Omental fat pad (tissue), 4 donors: ENCODE data around the gene THG1L. TPM values are rescaled to one million over a fixed set of nuclear protein-coding genes. Genes with fewer than 3 reads are reported as not detected.
"Not testable (repeated sequence)": the region's sequence is repeated elsewhere in the genome, so short reads cannot be mapped to it uniquely, and the experiment has no call there.

Source experiments
- ATAC-seq: fragments of 150-250 bp; one replicate; pipeline ENCODE4 v1.9.1; 2016; ENCODE audit warnings: mild to moderate bottlenecking, moderate library complexity; ENCODE audit not compliant: low FRiP score
- DNase-seq: peaks from one replicate; pipeline ENCODE4 v3.0.0-alpha.2; 2019; ENCODE audit warnings: low spot score
- CTCF ChIP-seq, 3 donors: fragments of 450-650 bp; IDR thresholded peaks; one replicate each; pipeline ENCODE4 v1.5.1; 2016 to 2017; ENCODE audit warnings: antibody characterized with exemption in 3 of 3, mild to moderate bottlenecking in 3 of 3, moderate library complexity in 2 of 3
- total RNA-seq, 4 donors: library from RNA; depleted of rRNA; stranded (reverse); fragments of >200 nt; gene quantifications; one replicate each; pipeline ENCODE4 v1.1.0, GENCODE V29; 2016

Gene THG1L
- total RNA-seq: 10 to 100 TPM in 3 of 4 donors, 1 to 10 TPM in 1; 9.8 to 12.1 (median 11.1) TPM

- peak; percentile 99 for DNase-seq
- no peak for TF ChIP-seq CTCF (IDR thresholded peaks at IDR 0.05)
- ATAC-seq: peak; percentile 100
These were observed at the start of gene THG1L for GRCh38 chr5:157731272-157732129. TSS of gene THG1L (plus strand) at chr5:157731420. CDS start at chr5:157731441, 21 bp downstream.

GRCh38 chr5:157682257-157682656 is 49.0 kb upstream of the THG1L start:
- DNase-seq: no peak
- no peak for TF ChIP-seq CTCF (IDR thresholded peaks at IDR 0.05)
- ATAC-seq: no peak

- DNase-seq, ATAC-seq: not testable (repeated sequence)
These were observed 44.7 kb upstream of the THG1L start for GRCh38 chr5:157686276-157687197.

- ATAC-seq (no peak), DNase-seq (no peak)
- no peak for TF ChIP-seq CTCF (IDR thresholded peaks at IDR 0.05)
These were observed 44.0 kb upstream of the THG1L start for GRCh38 chr5:157687198-157687554.

- TF ChIP-seq CTCF (IDR thresholded peaks at IDR 0.05): no peak
- DNase-seq: no peak
- ATAC-seq: no peak
These were observed 41.1 kb upstream of the THG1L start for GRCh38 chr5:157689942-157690689.

- ATAC-seq (no peak), DNase-seq (no peak)
- no peak for TF ChIP-seq CTCF (IDR thresholded peaks at IDR 0.05)
These were observed 40.4 kb upstream of the THG1L start for GRCh38 chr5:157690690-157691433.

GRCh38 chr5:157693816-157694215 is 37.4 kb upstream of the THG1L start:
- ATAC-seq, DNase-seq: not testable (repeated sequence)

GRCh38 chr5:157696154-157696553 is 35.1 kb upstream of the THG1L start:
- DNase-seq: not testable (repeated sequence)

GRCh38 chr5:157698674-157699073 is 32.5 kb upstream of the THG1L start:
- not testable (repeated sequence) for ATAC-seq, DNase-seq

More at GRCh38 chr5:157696154-157696553, 35.1 kb upstream of the THG1L start:
- not testable (repeated sequence) for ATAC-seq
